ENCODE data around the gene C18orf32. TPM values are rescaled to one million over a fixed set of nuclear protein-coding genes. Genes with fewer than 3 reads are reported as not detected.

Gene C18orf32
- total RNA-seq, 1 donor from 2014 or later = 21.1 TPM

GRCh38 chr18:49447810-49448745 lies 39.0 kb downstream of the C18orf32 start:
- DNase-seq (ENCODE audit: extremely low spot score in 2 of 2) = no peak
- Histone ChIP-seq H3K9me3 (peaks cover 10% of the 10 kb centered on the region), H3K36me3 (peaks cover 0 to 7% of the 10 kb centered on the region in 2 donors), H3K4me3 (no peak overlapping the region), H3K27ac (no peak overlapping the region), H3K4me1 (no peaks in the 10 kb centered on the region), H3K27me3 (no peaks in the 10 kb centered on the region)
- TF ChIP-seq POLR2AphosphoS5 (IDR thresholded peaks at IDR 0.05; ENCODE audit: insufficient read depth in 1 of 2, low read depth in 1 of 2) (no peak), POLR2A (IDR thresholded peaks at IDR 0.05) (no peak)
- TF ChIP-seq, protein P1, sequence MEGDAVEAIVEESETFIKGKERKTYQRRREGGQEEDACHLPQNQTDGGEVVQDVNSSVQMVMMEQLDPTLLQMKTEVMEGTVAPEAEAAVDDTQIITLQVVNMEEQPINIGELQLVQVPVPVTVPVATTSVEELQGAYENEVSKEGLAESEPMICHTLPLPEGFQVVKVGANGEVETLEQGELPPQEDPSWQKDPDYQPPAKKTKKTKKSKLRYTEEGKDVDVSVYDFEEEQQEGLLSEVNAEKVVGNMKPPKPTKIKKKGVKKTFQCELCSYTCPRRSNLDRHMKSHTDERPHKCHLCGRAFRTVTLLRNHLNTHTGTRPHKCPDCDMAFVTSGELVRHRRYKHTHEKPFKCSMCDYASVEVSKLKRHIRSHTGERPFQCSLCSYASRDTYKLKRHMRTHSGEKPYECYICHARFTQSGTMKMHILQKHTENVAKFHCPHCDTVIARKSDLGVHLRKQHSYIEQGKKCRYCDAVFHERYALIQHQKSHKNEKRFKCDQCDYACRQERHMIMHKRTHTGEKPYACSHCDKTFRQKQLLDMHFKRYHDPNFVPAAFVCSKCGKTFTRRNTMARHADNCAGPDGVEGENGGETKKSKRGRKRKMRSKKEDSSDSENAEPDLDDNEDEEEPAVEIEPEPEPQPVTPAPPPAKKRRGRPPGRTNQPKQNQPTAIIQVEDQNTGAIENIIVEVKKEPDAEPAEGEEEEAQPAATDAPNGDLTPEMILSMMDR (IDR thresholded peaks at IDR 0.05) = peak in 2 of 3 experiments; percentile 3 to 31
- intact Hi-C loops (cut with DNase I) = no loop called here

- H3K9me3 ChIP-seq = peaks cover 10% of the 10 kb centered on the region
- intact Hi-C loops (cut with DNase I) = no loop called here
Measured at GRCh38 chr18:49446481-49446880, 40.6 kb downstream of the C18orf32 start.

GRCh38 chr18:49444581-49444980 lies 42.5 kb downstream of the C18orf32 start:
- TF ChIP-seq, protein P1 (IDR thresholded peaks at IDR 0.05) = no peak
- TF ChIP-seq POLR2AphosphoS5 (IDR thresholded peaks at IDR 0.05; ENCODE audit: insufficient read depth in 1 of 2, low read depth in 1 of 2) (no peak), POLR2A (IDR thresholded peaks at IDR 0.05) (no peak)
- Histone ChIP-seq H3K27ac (no peak overlapping the region), H3K36me3 (no peaks in the 10 kb centered on the region), H3K4me1 (no peaks in the 10 kb centered on the region), H3K4me3 (no peak overlapping the region), H3K27me3 (no peaks in the 10 kb centered on the region), H3K9me3 (peaks cover 7% of the 10 kb centered on the region)
- intact Hi-C loops (cut with DNase I) = no loop called here
- DNase-seq (ENCODE audit: extremely low spot score in 2 of 2) = no peak

More at GRCh38 chr18:49446481-49446880, 40.6 kb downstream of the C18orf32 start:
- Histone ChIP-seq H3K36me3 (no peaks in the 10 kb centered on the region), H3K4me1 (no peaks in the 10 kb centered on the region), H3K4me3 (no peak overlapping the region), H3K27ac (no peak overlapping the region), H3K27me3 (no peaks in the 10 kb centered on the region)
- no peak for DNase-seq (ENCODE audit: extremely low spot score in 2 of 2)
- TF ChIP-seq POLR2AphosphoS5 (IDR thresholded peaks at IDR 0.05; ENCODE audit: insufficient read depth in 1 of 2, low read depth in 1 of 2) (no peak), POLR2A (IDR thresholded peaks at IDR 0.05) (no peak)
- TF ChIP-seq, protein P1 (IDR thresholded peaks at IDR 0.05) = no peak

DNA sequence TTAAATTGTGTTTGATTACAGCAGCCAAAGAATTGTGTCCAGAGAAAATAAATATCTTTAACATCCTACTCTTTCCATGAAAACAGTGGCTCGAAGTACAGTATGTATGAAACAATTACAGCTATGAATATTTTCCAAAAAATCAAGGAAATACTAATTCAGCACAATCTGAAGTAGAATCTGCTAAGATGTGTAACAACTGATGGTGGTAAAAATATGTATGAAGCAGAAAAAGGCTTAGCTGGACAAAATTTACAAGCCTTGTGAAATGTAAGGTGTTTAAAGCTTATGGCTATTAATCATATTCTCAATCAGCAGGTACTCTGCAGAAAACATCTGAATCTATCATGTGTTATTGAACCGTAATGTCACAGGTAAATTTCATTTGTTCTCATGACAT lies 43.2 kb downstream of the C18orf32 start:
- H3K27ac ChIP-seq = no peak overlapping the region
- TF ChIP-seq POLR2AphosphoS5 (IDR thresholded peaks at IDR 0.05; ENCODE audit: insufficient read depth in 1 of 2, low read depth in 1 of 2) (no peak), POLR2A (IDR thresholded peaks at IDR 0.05) (no peak)
- TF ChIP-seq, protein P1 (IDR thresholded peaks at IDR 0.05) = no peak
- H3K4me3 ChIP-seq = no peak overlapping the region
- H3K36me3 ChIP-seq = no peaks in the 10 kb centered on the region
- no peak for DNase-seq (ENCODE audit: extremely low spot score in 2 of 2)
- peaks cover 7% of the 10 kb centered on the region for H3K9me3 ChIP-seq
- no peaks in the 10 kb centered on the region for H3K4me1 ChIP-seq
- H3K27me3 ChIP-seq = no peaks in the 10 kb centered on the region
- intact Hi-C loops (cut with DNase I) = no loop called here
